Neutrophil (primary cell): ENCODE results near the gene ADGRG6.

Source experiments
- H3K27ac ChIP-seq: fragments of 200-600 bp; sonication (generic); 2 replicates; pipeline ENCODE4 v1.5.1; 2016; ENCODE audit warnings: mild to moderate bottlenecking, moderate library complexity
- H3K27me3 ChIP-seq: fragments of 200-600 bp; sonication (generic); 2 replicates; pipeline ENCODE4 v1.6.0; 2016; ENCODE audit warnings: mild to moderate bottlenecking
- H3K36me3 ChIP-seq: fragments of 200-600 bp; sonication (generic); 2 replicates; pipeline ENCODE4 v1.5.1; 2017
- H3K4me1 ChIP-seq, 2 experiments: fragments of 200-600 bp in 1 of 2; sonication (generic) in 1 of 2; 1 replicate in 1 of 2; 2 replicates in 1 of 2; pipeline versions ENCODE4 v1.5.1 to v1.6.1; 2013 to 2016; ENCODE audit warnings: low read depth in 1 of 2, low read length in 1 of 2, mild to moderate bottlenecking in 1 of 2, moderate library complexity in 1 of 2; ENCODE audit not compliant: control insufficient read depth in 1 of 2, insufficient read depth in 1 of 2
- H3K4me3 ChIP-seq, 2 experiments: fragments of 200-600 bp in 1 of 2; sonication (generic) in 1 of 2; 1 replicate in 1 of 2; 2 replicates in 1 of 2; pipeline ENCODE4 v1.5.1; 2013 to 2016; ENCODE audit warnings: low read depth in 1 of 2, low read length in 1 of 2, mild to moderate bottlenecking in 1 of 2, moderate library complexity in 1 of 2
- H3K9me3 ChIP-seq: fragments of 200-600 bp; sonication (generic); 2 replicates; pipeline ENCODE4 v1.5.1; 2016
- TF ChIP-seq, protein P1 (sequence below): fragments of 200-600 bp; sonication (generic); IDR thresholded peaks from 2 replicates; pipeline ENCODE4 v1.5.1; 2016; ENCODE audit warnings: antibody characterized with exemption

Gene ADGRG6

DNA sequence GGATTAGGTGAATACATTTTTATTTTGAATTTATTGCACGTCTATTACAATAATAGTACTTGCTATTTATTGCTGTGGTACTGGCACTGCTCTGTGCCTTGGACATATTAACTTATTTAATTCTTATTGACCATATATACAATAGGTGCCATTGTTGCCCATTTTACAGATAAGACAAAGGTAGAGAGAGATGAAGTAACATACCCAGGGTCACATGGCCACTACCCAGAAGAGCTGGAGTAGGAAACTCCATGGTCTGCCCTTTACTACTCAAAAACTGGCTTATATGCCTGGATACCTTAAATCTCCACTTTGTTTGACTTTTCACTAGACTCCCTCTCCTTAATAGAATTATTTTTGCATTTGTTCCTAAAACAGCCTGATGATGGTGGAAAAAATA, 67.5 kb downstream of the ADGRG6 start:
- Histone ChIP-seq H3K4me1 (no peaks in the 10 kb centered on the region), H3K27ac (no peak overlapping the region), H3K4me3 (no peak overlapping the region), H3K27me3 (no peaks in the 10 kb centered on the region), H3K36me3 (no peaks in the 10 kb centered on the region), H3K9me3 (no peaks in the 10 kb centered on the region)
- TF ChIP-seq, protein P1, sequence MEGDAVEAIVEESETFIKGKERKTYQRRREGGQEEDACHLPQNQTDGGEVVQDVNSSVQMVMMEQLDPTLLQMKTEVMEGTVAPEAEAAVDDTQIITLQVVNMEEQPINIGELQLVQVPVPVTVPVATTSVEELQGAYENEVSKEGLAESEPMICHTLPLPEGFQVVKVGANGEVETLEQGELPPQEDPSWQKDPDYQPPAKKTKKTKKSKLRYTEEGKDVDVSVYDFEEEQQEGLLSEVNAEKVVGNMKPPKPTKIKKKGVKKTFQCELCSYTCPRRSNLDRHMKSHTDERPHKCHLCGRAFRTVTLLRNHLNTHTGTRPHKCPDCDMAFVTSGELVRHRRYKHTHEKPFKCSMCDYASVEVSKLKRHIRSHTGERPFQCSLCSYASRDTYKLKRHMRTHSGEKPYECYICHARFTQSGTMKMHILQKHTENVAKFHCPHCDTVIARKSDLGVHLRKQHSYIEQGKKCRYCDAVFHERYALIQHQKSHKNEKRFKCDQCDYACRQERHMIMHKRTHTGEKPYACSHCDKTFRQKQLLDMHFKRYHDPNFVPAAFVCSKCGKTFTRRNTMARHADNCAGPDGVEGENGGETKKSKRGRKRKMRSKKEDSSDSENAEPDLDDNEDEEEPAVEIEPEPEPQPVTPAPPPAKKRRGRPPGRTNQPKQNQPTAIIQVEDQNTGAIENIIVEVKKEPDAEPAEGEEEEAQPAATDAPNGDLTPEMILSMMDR = no peak

DNA sequence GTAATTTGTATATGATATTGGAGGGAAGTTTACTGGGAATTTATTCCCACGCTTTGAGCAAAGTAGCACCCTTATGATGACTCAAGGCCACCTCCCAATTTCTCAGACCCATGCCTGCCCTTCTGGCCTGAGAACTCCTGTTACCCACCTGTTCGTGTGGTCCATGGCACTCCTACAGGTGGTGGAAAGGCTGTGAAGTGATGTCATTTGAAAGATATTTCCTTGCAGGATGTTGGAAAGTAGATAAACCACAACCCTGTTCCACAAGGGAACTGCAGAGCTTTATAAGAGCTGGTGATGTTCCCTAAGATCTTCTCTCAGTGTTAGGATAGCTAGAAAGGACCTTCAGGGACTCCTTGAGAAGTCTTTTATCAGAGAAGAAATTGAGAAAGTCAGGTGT, 70.5 kb downstream of the ADGRG6 start:
- no peaks in the 10 kb centered on the region for H3K4me1 ChIP-seq
- H3K27ac ChIP-seq = no peak overlapping the region
- H3K27me3 ChIP-seq = no peaks in the 10 kb centered on the region
- no peaks in the 10 kb centered on the region for H3K36me3 ChIP-seq
- TF ChIP-seq, protein P1 = no peak
- no peak overlapping the region for H3K4me3 ChIP-seq
- H3K9me3 ChIP-seq = no peaks in the 10 kb centered on the region

GRCh38 chr6:142373268-142374090, 71.7 kb downstream of the ADGRG6 start:
- Histone ChIP-seq H3K27ac (no peak overlapping the region), H3K4me1 (no peaks in the 10 kb centered on the region), H3K9me3 (no peaks in the 10 kb centered on the region), H3K27me3 (no peaks in the 10 kb centered on the region), H3K4me3 (no peak overlapping the region), H3K36me3 (no peaks in the 10 kb centered on the region)
- TF ChIP-seq, protein P1 = no peak

GRCh38 chr6:142374091-142374770, 72.4 kb downstream of the ADGRG6 start:
- Histone ChIP-seq H3K27ac (no peak overlapping the region), H3K36me3 (no peaks in the 10 kb centered on the region), H3K27me3 (no peaks in the 10 kb centered on the region), H3K4me3 (no peak overlapping the region), H3K9me3 (no peaks in the 10 kb centered on the region), H3K4me1 (no peaks in the 10 kb centered on the region)
- TF ChIP-seq, protein P1 = no peak

DNA sequence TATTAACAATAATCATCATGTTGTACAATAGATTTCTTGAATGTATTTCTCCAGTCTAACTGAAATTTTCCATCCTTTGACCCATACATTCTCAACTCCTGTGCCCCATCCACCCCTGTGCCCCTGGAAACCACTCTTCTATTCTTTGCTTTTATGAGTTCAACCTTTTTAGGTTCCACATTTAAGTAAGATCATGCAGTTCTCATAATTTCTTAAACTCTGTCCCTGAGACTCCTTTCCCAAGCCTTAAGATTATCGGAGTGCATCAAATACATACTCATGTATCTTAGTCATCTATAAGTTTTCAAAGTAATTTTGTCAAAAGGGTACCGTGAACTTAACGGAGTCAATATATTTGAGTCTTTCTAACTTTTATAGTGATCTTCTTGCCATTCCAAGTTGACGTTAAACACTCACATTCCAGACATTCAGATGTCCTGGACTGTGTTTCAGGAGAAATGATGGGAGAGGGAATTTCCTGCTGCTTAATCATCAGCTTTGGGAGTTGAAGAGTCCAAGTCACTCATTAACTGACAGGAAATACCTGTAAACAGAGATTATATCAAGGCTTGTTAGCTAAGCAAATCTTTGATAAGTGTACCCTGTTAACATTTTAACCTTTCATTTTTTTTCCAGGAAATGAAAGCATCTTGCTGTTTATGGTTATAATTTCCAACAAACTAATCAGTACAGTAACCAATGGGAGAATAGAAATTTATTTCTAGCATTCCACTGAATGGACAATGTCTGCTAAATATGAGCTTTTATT, 73.3 kb downstream of the ADGRG6 start:
- Histone ChIP-seq H3K27me3 (no peaks in the 10 kb centered on the region), H3K36me3 (no peaks in the 10 kb centered on the region), H3K9me3 (no peaks in the 10 kb centered on the region), H3K4me3 (no peak overlapping the region), H3K27ac (no peak overlapping the region), H3K4me1 (no peaks in the 10 kb centered on the region)
- TF ChIP-seq, protein P1 = no peak
